H9 (cell line): ENCODE measurements around the gene PRSS2. TPM values are rescaled to one million over a fixed set of nuclear protein-coding genes. Genes with fewer than 3 reads are reported as not detected.

ENCODE experiments used
- DNase-seq: peaks from one replicate; pipeline ENCODE4 v3.0.0-alpha.2; 2017
- H2AFZ ChIP-seq: one replicate; pipeline ENCODE4 v1.6.1; 2013; ENCODE audit warnings: mild to moderate bottlenecking, low read length, control low read depth, moderate library complexity
- H2AK5ac ChIP-seq: 2 replicates; pipeline ENCODE4 v1.6.1; 2013; ENCODE audit warnings: low read length, control low read depth, mixed read lengths; ENCODE audit not compliant: insufficient read length
- H2BK120ac ChIP-seq: one replicate; pipeline ENCODE4 v1.6.1; 2013; ENCODE audit warnings: low read depth, mild to moderate bottlenecking, low read length, control low read depth, inconsistent platforms; ENCODE audit not compliant: poor library complexity, severe bottlenecking
- H2BK12ac ChIP-seq: 2 replicates; pipeline ENCODE4 v1.6.1; 2013; ENCODE audit warnings: low read length, control low read depth, mixed read lengths, low read depth; ENCODE audit not compliant: insufficient read length
- H2BK15ac ChIP-seq: 2 replicates; pipeline ENCODE4 v1.6.1; 2013; ENCODE audit warnings: low read depth, low read length, control low read depth
- H2BK20ac ChIP-seq: one replicate; pipeline ENCODE4 v1.6.1; 2013; ENCODE audit warnings: low read depth, mild to moderate bottlenecking, low read length, control low read depth, inconsistent platforms; ENCODE audit not compliant: poor library complexity, severe bottlenecking
- H2BK5ac ChIP-seq: 2 replicates; pipeline ENCODE4 v1.6.1; 2013; ENCODE audit warnings: low read length, control low read depth, mixed read lengths; ENCODE audit not compliant: insufficient read length
- H3K14ac ChIP-seq: 2 replicates; pipeline ENCODE4 v1.6.1; 2013; ENCODE audit warnings: low read length, control low read depth; ENCODE audit not compliant: insufficient read depth
- H3K18ac ChIP-seq: 2 replicates; pipeline ENCODE4 v1.6.1; 2013; ENCODE audit warnings: low read depth, mild to moderate bottlenecking, mixed read lengths, low read length, control low read depth; ENCODE audit not compliant: insufficient read length
- H3K23ac ChIP-seq: 2 replicates; pipeline ENCODE4 v1.6.1; 2013; ENCODE audit warnings: low read length, control low read depth, mixed read lengths, low read depth; ENCODE audit not compliant: insufficient read length
- H3K23me2 ChIP-seq: 2 replicates; pipeline ENCODE4 v1.6.1; 2013; ENCODE audit warnings: low read depth, mild to moderate bottlenecking, mixed read lengths, low read length, control low read depth; ENCODE audit not compliant: insufficient read length, poor library complexity, severe bottlenecking
- H3K27ac ChIP-seq: 2 replicates; pipeline ENCODE4 v1.5.1; 2013; ENCODE audit warnings: low read length, control low read depth, mixed read lengths, low read depth; ENCODE audit not compliant: insufficient read length
- H3K27me3 ChIP-seq: 2 replicates; pipeline ENCODE4 v1.6.1; 2013; ENCODE audit warnings: low read length, control low read depth, inconsistent platforms; ENCODE audit not compliant: insufficient read depth
- H3K4ac ChIP-seq: 2 replicates; pipeline ENCODE4 v1.6.1; 2013; ENCODE audit warnings: low read depth, mild to moderate bottlenecking, control low read depth, inconsistent platforms, low read length, moderate library complexity
- H3K4me1 ChIP-seq: 2 replicates; pipeline ENCODE4 v1.6.1; 2013; ENCODE audit warnings: low read length, control low read depth, inconsistent platforms; ENCODE audit not compliant: insufficient read depth
- H3K4me2 ChIP-seq: 2 replicates; pipeline ENCODE4 v1.6.1; 2013; ENCODE audit warnings: low read length, control low read depth, mixed read lengths; ENCODE audit not compliant: insufficient read length, insufficient read depth
- H3K56ac ChIP-seq: 2 replicates; pipeline ENCODE4 v1.6.1; 2013; ENCODE audit warnings: low read depth, mild to moderate bottlenecking, mixed read lengths, low read length, control low read depth; ENCODE audit not compliant: insufficient read length
- H3K79me1 ChIP-seq: 2 replicates; pipeline ENCODE4 v1.6.1; 2013; ENCODE audit warnings: low read depth, mild to moderate bottlenecking, moderate library complexity, low read length, control low read depth, inconsistent platforms; ENCODE audit not compliant: insufficient read depth, poor library complexity, severe bottlenecking
- H3K79me2 ChIP-seq: 2 replicates; pipeline ENCODE4 v1.6.1; 2013; ENCODE audit warnings: low read length, control low read depth, inconsistent platforms; ENCODE audit not compliant: insufficient read depth
- H3K9ac ChIP-seq: 2 replicates; pipeline ENCODE4 v1.6.1; 2013; ENCODE audit warnings: low read length, control low read depth, mixed read lengths; ENCODE audit not compliant: insufficient read length; ENCODE audit errors: extremely low read depth
- H3K9me3 ChIP-seq: one replicate; pipeline ENCODE4 v1.6.1; 2013; ENCODE audit warnings: low read depth, low read length, inconsistent platforms; ENCODE audit not compliant: control insufficient read depth
- H3T11ph ChIP-seq: one replicate; pipeline ENCODE4 v1.6.1; 2013; ENCODE audit warnings: mild to moderate bottlenecking, low read length, control low read depth, inconsistent platforms
- H4K20me1 ChIP-seq: one replicate; pipeline ENCODE4 v1.6.1; 2013; ENCODE audit not compliant: control insufficient read depth, insufficient read length, insufficient read depth
- H4K5ac ChIP-seq: 2 replicates; pipeline ENCODE4 v1.6.1; 2013; ENCODE audit warnings: low read depth, mild to moderate bottlenecking, mixed read lengths, low read length, control low read depth; ENCODE audit not compliant: insufficient read length
- H4K8ac ChIP-seq: replicated peaks from 2 replicates; pipeline ENCODE4 v1.6.1; 2013; ENCODE audit warnings: low read length, control low read depth, mixed read lengths, low read depth; ENCODE audit not compliant: insufficient read length
- H4K91ac ChIP-seq: 2 replicates; pipeline ENCODE4 v1.6.1; 2013; ENCODE audit warnings: low read depth, mild to moderate bottlenecking, moderate library complexity, mixed read lengths, low read length, control low read depth; ENCODE audit not compliant: insufficient read length
- H3K27ac Mint-ChIP-seq, 3 experiments: 2 replicates in 2 of 3; 3 replicates in 1 of 3; pipeline ENCODE4 v1.8.0; 2020 to 2021; ENCODE audit warnings: mixed read lengths in 3 of 3, mild to moderate bottlenecking in 1 of 3, moderate library complexity in 1 of 3
- H3K27me3 Mint-ChIP-seq: 2 replicates; pipeline ENCODE4 v1.8.0; 2021; ENCODE audit warnings: low read depth, mild to moderate bottlenecking, moderate library complexity, mixed read lengths
- H3K36me3 Mint-ChIP-seq, 3 experiments: 2 replicates in 2 of 3; 3 replicates in 1 of 3; pipeline ENCODE4 v1.8.0; 2020 to 2021; ENCODE audit warnings: low read depth in 3 of 3, mixed read lengths in 3 of 3; ENCODE audit not compliant: insufficient read depth in 1 of 3
- H3K4me1 Mint-ChIP-seq, 2 experiments: 2 replicates each; pipeline ENCODE4 v1.8.0; 2020; ENCODE audit warnings: mixed read lengths in 2 of 2
- H3K4me3 Mint-ChIP-seq, 2 experiments: 2 replicates in 1 of 2; 3 replicates in 1 of 2; pipeline ENCODE4 v1.8.0; 2020 to 2021; ENCODE audit warnings: mild to moderate bottlenecking in 2 of 2, mixed read lengths in 2 of 2, moderate library complexity in 1 of 2
- H3K9me3 Mint-ChIP-seq, 2 experiments: 2 replicates in 1 of 2; 3 replicates in 1 of 2; pipeline ENCODE4 v1.8.0; 2020; ENCODE audit warnings: mild to moderate bottlenecking in 2 of 2, mixed read lengths in 2 of 2, moderate library complexity in 1 of 2
- WGBS: extraction: QIAGEN DNeasy Blood & Tissue Kit; methylation state at CpG from one replicate; pipeline ENCODE4 v1.1.7; 2013; ENCODE audit warnings: missing lambda C conversion rate, low lambda C conversion rate, mixed read lengths; ENCODE audit not compliant: insufficient read length; ENCODE audit errors: extremely low coverage; 5-methylcytosine and 5-hydroxymethylcytosine counted together
- total RNA-seq: library from RNA; stranded (reverse); gene quantifications from 2 replicates; pipeline ENCODE4 v1.2.1, GENCODE V29; 2021
- TF ChIP-seq, protein P1 (sequence below): fragments of 200-600 bp; sonication (generic); conservative IDR thresholded peaks from 3 replicates; pipeline ENCODE4 v1.8.0; 2021; ENCODE audit warnings: antibody characterized with exemption, mild to moderate bottlenecking

PRSS2 gene
- total RNA-seq, 1 experiment from 2014 or later = not detected

DNA sequence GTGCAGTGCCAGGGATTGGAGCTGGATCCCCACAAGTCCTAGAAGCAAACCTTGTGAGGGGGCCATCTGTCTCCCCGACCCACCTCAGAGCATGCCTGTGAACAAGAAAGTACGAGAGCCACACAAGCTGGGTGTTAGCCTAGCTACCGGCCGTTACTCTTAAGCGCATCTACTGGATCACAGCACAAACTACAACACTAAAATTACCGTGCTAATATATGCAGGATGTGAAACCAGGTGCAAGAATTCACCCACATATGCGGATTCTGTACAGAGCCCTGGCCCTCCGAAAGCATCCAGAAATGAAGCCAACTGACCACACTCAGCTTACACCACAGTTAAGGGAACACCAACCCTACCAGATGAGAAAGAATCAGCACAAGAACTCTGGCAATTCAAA, 37.5 kb upstream of the PRSS2 start:
- H4K5ac ChIP-seq = no peak overlapping the region
- H2BK15ac ChIP-seq = no peak overlapping the region
- peaks cover 0 to 11% (median 2%) of the 10 kb centered on the region in 3 experiments; a peak in 4 of 7 replicates for H3K36me3 Mint-ChIP-seq
- no peaks in the 10 kb centered on the region for H3K23me2 ChIP-seq
- H3K4me3 Mint-ChIP-seq = no peak overlapping the region
- no peak overlapping the region for H3K4me2 ChIP-seq
- no peak overlapping the region for H2AK5ac ChIP-seq
- no peak overlapping the region for H2BK5ac ChIP-seq
- no peak overlapping the region for H3K18ac ChIP-seq
- H2BK20ac ChIP-seq = no peak overlapping the region
- H3T11ph ChIP-seq = no peak overlapping the region
- H3K23ac ChIP-seq = no peak overlapping the region
- no peak overlapping the region for H3K27ac Mint-ChIP-seq
- no peak overlapping the region for H3K4ac ChIP-seq
- no peaks in the 10 kb centered on the region for H3K9me3 ChIP-seq
- H3K27me3 ChIP-seq = no peaks in the 10 kb centered on the region
- H3K79me1 ChIP-seq = no peaks in the 10 kb centered on the region
- no peak overlapping the region for H3K27ac ChIP-seq
- TF ChIP-seq, protein P1, sequence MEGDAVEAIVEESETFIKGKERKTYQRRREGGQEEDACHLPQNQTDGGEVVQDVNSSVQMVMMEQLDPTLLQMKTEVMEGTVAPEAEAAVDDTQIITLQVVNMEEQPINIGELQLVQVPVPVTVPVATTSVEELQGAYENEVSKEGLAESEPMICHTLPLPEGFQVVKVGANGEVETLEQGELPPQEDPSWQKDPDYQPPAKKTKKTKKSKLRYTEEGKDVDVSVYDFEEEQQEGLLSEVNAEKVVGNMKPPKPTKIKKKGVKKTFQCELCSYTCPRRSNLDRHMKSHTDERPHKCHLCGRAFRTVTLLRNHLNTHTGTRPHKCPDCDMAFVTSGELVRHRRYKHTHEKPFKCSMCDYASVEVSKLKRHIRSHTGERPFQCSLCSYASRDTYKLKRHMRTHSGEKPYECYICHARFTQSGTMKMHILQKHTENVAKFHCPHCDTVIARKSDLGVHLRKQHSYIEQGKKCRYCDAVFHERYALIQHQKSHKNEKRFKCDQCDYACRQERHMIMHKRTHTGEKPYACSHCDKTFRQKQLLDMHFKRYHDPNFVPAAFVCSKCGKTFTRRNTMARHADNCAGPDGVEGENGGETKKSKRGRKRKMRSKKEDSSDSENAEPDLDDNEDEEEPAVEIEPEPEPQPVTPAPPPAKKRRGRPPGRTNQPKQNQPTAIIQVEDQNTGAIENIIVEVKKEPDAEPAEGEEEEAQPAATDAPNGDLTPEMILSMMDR = no peak
- H4K20me1 ChIP-seq = no peaks in the 10 kb centered on the region
- H4K91ac ChIP-seq = no peak overlapping the region
- H3K4me1 ChIP-seq = no peaks in the 10 kb centered on the region
- H3K79me2 ChIP-seq = no peaks in the 10 kb centered on the region
- no peaks in the 10 kb centered on the region for H3K27me3 Mint-ChIP-seq
- H2BK12ac ChIP-seq = no peak overlapping the region
- no peak overlapping the region for H2AFZ ChIP-seq
- no peak overlapping the region for H3K14ac ChIP-seq
- WGBS = no CpG with 5 or more reads among the region's 8 CpGs
- peaks cover 5 to 10% of the 10 kb centered on the region in 2 experiments for H3K9me3 Mint-ChIP-seq
- peaks cover 9 to 13% of the 10 kb centered on the region in 2 experiments; a peak in 3 of 4 replicates for H3K4me1 Mint-ChIP-seq
- H2BK120ac ChIP-seq = no peak overlapping the region
- H3K56ac ChIP-seq = no peak overlapping the region
- no peak overlapping the region for H3K9ac ChIP-seq
- H4K8ac ChIP-seq = no peak overlapping the region
- no peak for DNase-seq
